Cardiac fibroblast (primary cell): ENCODE data around the gene TECPR2.

Experiments
- DNase-seq, 2 donors: peaks; one replicate each; pipeline versions ENCODE4 v3.0.0 to v3.0.0-alpha.2; 2010; ENCODE audit warnings: low read depth in 2 of 2
- H3K4me3 ChIP-seq, 2 donors: replicated peaks in 1 of 2; 1 replicate in 1 of 2; 2 replicates in 1 of 2; pipeline ENCODE4 v1.5.1; 2011; ENCODE audit warnings: low read depth in 2 of 2, low read length in 2 of 2, mild to moderate bottlenecking in 2 of 2, moderate library complexity in 1 of 2
- TF ChIP-seq, protein P1 (sequence below): IDR thresholded peaks from one replicate; pipeline ENCODE4 v1.5.1; 2011; ENCODE audit warnings: low read depth, mild to moderate bottlenecking, low read length, inconsistent platforms

TECPR2 gene

DNA sequence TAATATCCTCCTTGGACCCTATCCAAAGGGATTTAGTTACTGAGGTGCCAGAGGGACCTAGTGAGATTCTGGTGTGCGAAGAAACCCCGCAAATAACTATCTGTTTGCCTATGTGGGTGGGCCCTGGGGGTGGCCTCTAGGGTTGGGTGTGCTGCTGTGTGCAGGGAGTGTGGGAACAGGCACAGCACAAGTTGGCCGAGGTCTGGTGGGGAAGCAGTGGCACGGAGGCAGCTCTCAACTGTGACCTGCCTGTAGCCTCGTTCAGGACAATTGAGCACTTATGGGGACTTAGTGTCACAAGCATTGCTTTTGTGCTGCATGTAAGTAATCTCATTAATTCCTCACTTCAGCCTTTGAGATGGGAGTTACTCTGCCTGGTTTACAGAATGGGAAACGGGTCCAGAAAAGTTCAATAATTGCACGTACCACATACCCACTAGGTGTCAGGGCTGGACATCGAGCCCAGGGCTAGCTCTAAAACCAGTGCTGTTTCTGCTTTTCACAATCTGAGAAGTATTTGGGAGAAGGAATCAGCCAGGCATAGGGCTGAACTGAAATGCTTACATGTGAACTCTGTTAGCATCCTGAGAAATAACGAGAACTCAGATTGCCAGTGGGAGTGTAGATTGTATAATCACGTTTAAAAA is 58.8 kb downstream of the TECPR2 start:
- TF ChIP-seq, protein P1, sequence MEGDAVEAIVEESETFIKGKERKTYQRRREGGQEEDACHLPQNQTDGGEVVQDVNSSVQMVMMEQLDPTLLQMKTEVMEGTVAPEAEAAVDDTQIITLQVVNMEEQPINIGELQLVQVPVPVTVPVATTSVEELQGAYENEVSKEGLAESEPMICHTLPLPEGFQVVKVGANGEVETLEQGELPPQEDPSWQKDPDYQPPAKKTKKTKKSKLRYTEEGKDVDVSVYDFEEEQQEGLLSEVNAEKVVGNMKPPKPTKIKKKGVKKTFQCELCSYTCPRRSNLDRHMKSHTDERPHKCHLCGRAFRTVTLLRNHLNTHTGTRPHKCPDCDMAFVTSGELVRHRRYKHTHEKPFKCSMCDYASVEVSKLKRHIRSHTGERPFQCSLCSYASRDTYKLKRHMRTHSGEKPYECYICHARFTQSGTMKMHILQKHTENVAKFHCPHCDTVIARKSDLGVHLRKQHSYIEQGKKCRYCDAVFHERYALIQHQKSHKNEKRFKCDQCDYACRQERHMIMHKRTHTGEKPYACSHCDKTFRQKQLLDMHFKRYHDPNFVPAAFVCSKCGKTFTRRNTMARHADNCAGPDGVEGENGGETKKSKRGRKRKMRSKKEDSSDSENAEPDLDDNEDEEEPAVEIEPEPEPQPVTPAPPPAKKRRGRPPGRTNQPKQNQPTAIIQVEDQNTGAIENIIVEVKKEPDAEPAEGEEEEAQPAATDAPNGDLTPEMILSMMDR: no peak
- DNase-seq: no peak
- no peak overlapping the region for H3K4me3 ChIP-seq

DNA sequence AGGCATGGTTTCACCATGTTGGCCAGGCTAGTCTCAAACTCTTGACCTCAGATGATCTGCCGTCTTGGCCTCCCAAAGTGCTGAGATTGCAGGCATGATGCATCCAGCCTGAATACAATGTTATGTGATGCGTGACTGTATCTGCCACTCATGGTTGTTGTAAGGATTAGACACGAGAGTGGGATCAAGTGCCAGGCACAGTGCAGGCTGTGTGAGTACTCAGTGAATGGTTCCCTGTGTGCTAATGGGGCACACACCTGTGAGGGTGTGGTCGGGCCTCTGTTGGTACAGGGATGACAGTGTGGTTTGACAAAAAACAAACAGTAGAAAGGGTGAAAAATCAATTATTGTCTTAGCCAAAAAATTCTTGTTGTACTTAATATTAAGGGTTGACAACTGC is 61.8 kb downstream of the TECPR2 start:
- no peak overlapping the region for H3K4me3 ChIP-seq
- no peak for DNase-seq
- TF ChIP-seq, protein P1: no peak

DNA sequence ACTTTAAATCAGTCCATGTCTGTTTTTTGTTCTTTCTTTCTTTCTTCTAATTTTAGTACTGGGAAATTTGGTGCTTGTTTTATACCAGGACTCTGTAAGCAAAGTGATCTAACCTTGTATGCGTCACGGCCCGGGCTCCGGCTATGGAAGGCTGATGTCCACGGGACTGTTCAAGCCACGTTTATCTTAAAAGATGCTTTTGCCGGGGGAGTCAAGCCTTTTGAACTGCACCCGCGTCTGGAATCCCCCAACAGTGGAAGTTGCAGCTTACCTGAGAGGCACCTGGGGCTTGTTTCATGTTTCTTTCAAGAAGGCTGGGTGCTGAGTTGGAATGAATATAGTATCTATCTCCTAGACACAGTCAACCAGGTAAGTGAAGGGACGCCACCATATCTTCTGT is 62.2 kb downstream of the TECPR2 start:
- no peak overlapping the region for H3K4me3 ChIP-seq
- no peak for DNase-seq
- TF ChIP-seq, protein P1: no peak

DNA sequence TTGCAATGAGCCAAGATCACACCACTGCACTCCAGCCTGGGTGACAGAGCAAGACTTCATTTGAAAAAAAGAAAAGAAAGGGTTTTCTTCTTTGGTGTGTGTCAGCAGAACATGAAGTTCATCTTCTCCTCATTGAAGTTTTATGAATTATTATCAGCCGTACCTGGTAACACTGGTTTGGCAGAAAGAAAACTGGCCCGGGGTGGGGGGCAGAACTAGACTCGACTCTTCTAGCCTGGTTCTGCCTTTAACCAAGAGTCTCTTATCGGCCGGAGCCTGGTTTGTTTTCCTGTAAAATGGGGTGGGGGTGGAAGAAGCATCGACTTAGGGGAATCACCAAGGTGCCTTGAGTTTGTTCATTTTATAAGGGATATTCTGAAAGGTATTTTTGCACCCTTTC is 64.1 kb downstream of the TECPR2 start:
- TF ChIP-seq, protein P1: no peak
- no peak overlapping the region for H3K4me3 ChIP-seq
- DNase-seq: no peak

DNA sequence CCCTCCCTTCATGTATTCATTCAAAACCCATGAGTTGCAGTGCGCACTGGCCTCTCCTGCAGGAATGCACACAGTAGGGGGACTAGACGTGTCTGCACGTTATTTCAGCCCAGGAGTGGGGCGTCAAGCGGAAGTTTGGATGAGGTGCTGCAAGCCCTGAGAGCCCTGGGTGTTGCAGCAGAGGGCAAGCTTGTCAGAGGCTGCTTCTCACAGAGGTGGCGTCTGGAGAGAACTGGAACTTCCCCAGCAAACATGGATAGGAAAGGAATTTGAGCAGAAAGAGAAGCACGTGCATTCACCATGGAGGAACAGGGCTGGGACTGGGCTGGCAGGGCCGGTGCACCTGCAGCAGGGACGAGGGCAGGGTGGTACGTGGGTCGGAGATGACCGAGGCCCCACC is 64.9 kb downstream of the TECPR2 start:
- TF ChIP-seq, protein P1: no peak
- no peak for DNase-seq
- no peak overlapping the region for H3K4me3 ChIP-seq

DNA sequence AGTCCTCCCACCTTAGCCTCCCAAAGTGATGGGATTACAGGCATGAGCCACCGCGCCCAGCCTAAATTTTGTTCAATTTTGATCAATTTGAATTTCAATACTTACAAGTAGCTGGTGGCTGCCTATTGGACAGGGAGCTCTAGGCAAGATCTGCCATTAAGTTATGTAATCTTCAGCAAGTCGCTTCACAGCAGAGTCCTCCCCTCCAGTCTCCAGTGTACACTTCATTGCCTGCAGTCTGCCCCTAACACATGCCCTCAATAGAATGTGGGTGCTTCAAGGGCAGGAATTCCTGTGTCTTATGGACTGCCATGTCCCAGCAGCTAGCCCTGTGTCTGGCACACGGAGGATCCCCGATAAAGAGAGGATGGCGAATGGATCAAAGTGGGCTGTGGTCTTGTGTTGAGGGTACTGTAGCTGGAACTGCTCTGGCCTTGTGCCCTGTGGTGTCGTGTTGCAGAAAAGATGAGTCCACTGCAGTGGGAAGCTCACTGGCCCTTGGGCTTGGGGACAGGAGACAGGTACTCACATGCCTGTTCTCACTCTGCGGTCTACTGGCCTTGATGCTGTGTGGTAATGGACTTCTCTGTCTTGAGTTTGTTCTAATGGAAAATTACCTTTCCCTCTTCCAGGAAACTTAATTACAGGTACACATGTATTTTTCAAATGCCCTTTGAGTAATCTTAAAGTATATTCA is 67.6 kb downstream of the TECPR2 start:
- TF ChIP-seq, protein P1: no peak
- no peak overlapping the region for H3K4me3 ChIP-seq
- no peak for DNase-seq
